ENCODE data around the gene ANAPC7. TPM values are rescaled to one million over a fixed set of nuclear protein-coding genes. Genes with fewer than 3 reads are reported as not detected.

Gene ANAPC7
- total and polyA plus RNA-seq, 3 experiments from 2014 or later = 26.9 to 67.1 (median 66.7) TPM

DNA sequence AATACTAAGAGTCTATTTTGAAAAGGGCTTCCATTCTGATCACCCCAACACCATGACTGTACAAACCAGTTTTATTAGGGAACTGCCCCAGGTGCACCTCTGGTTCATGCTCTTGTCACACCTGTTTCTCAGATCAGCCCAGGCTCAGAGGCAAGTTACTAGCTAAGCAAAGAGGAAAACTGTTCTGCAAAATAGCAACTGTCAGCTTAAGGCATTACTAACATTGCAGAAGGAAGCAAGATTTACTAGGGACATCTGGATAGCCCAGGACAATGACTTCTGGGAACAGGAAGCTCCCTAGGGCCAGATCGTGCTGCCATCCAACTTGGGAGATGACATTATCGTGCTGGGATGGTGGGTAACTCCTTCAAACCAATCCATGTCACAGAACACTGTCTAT is 30.1 kb downstream of the ANAPC7 start:
- ChIA-PET POLR2A (interaction anchor here (0.5 kb wide), 1 partner anchor 1698 kb away, joined by 3 read pairs; no protein-coding TSS in a partner anchor), CTCF (interaction anchor here (0.9 to 1.1 kb wide), 2 partner anchors 42 to 96 kb away, joined by 3 read pairs; no protein-coding TSS in a partner anchor)
- no peak overlapping the region for H3K27ac ChIP-seq (ENCODE audit: low read depth, low read length)
- no peaks in the 10 kb centered on the region for H3K27me3 Mint-ChIP-seq
- DNase-seq = no peak
- peaks cover 0 to 63% (median 21%) of the 10 kb centered on the region in 3 donors for H3K36me3 Mint-ChIP-seq
- H3K4me3 ChIP-seq (ENCODE audit: low read length) = no peak overlapping the region
- no peaks in the 10 kb centered on the region for H3K4me1 ChIP-seq (ENCODE audit: insufficient read depth, low read length)
- peak overlapping the region in 2 of 8 donors; percentile 7 to 93 for H3K27ac Mint-ChIP-seq
- no peaks in the 10 kb centered on the region for H3K9me3 ChIP-seq (ENCODE audit: low read length)
- peaks cover 25% of the 10 kb centered on the region for H3K36me3 ChIP-seq (ENCODE audit: insufficient read depth, low read length)
- peaks cover 0 to 9% (median 8%) of the 10 kb centered on the region in 3 donors for H3K4me1 Mint-ChIP-seq
- H3K9me3 Mint-ChIP-seq = no peaks in the 10 kb centered on the region
- H3K27me3 ChIP-seq (ENCODE audit: insufficient read depth, low read length, poor library complexity, severe bottlenecking) = no peaks in the 10 kb centered on the region
- H3K4me3 Mint-ChIP-seq = no peak overlapping the region

- Histone ChIP-seq H3K27ac (ENCODE audit: low read depth, low read length) (no peak overlapping the region), H3K4me1 (ENCODE audit: insufficient read depth, low read length) (no peaks in the 10 kb centered on the region), H3K36me3 (ENCODE audit: insufficient read depth, low read length) (peaks cover 25% of the 10 kb centered on the region), H3K9me3 (ENCODE audit: low read length) (no peaks in the 10 kb centered on the region), H3K27me3 (ENCODE audit: insufficient read depth, low read length, poor library complexity, severe bottlenecking) (no peaks in the 10 kb centered on the region), H3K4me3 (ENCODE audit: low read length) (no peak overlapping the region)
- Mint-ChIP-seq H3K27ac (peak overlapping the region in 3 of 8 donors; percentile 3 to 93 (median 7)), H3K9me3 (no peaks in the 10 kb centered on the region), H3K4me3 (no peak overlapping the region), H3K27me3 (no peaks in the 10 kb centered on the region), H3K36me3 (peaks cover 0 to 59% (median 20%) of the 10 kb centered on the region in 3 donors), H3K4me1 (peaks cover 0 to 9% (median 8%) of the 10 kb centered on the region in 3 donors)
- POLR2A ChIA-PET = no interaction called here
- CTCF ChIA-PET = interaction anchor here (0.9 to 1.1 kb wide), 2 partner anchors 42 to 96 kb away, joined by 3 read pairs; no protein-coding TSS in a partner anchor
- DNase-seq = no peak
Observed at GRCh38 chr12:110373025-110373424, 30.5 kb downstream of the ANAPC7 start.

GRCh38 chr12:110372056-110372425 is 31.5 kb downstream of the ANAPC7 start:
- Histone ChIP-seq H3K4me1 (ENCODE audit: insufficient read depth, low read length) (no peaks in the 10 kb centered on the region), H3K9me3 (ENCODE audit: low read length) (no peaks in the 10 kb centered on the region), H3K36me3 (ENCODE audit: insufficient read depth, low read length) (peaks cover 18% of the 10 kb centered on the region), H3K4me3 (ENCODE audit: low read length) (no peak overlapping the region), H3K27ac (ENCODE audit: low read depth, low read length) (no peak overlapping the region), H3K27me3 (ENCODE audit: insufficient read depth, low read length, poor library complexity, severe bottlenecking) (no peaks in the 10 kb centered on the region)
- Mint-ChIP-seq H3K9me3 (no peaks in the 10 kb centered on the region), H3K27ac (peak overlapping the region in 6 of 8 donors; percentile 47 to 86 (median 64)), H3K27me3 (no peaks in the 10 kb centered on the region), H3K4me1 (peaks cover 0 to 9% (median 8%) of the 10 kb centered on the region in 3 donors), H3K4me3 (no peak overlapping the region), H3K36me3 (peaks cover 0 to 49% (median 14%) of the 10 kb centered on the region in 3 donors)
- DNase-seq = no peak
- ChIA-PET POLR2A (no interaction called here), CTCF (interaction anchor here (1.0 to 1.1 kb wide), 2 partner anchors 59 to 228 kb away, joined by 3 read pairs; no protein-coding TSS in a partner anchor)

GRCh38 chr12:110371408-110372055 is 32.0 kb downstream of the ANAPC7 start:
- H3K36me3 Mint-ChIP-seq = peaks cover 0 to 47% (median 13%) of the 10 kb centered on the region in 3 donors
- H3K36me3 ChIP-seq (ENCODE audit: insufficient read depth, low read length) = peaks cover 18% of the 10 kb centered on the region
- H3K4me1 Mint-ChIP-seq = peaks cover 0 to 9% (median 8%) of the 10 kb centered on the region in 3 donors
- H3K4me3 ChIP-seq (ENCODE audit: low read length) = no peak overlapping the region
- CTCF ChIA-PET = interaction anchor here (1.0 to 1.1 kb wide), 2 partner anchors 60 to 229 kb away, joined by 3 read pairs; no protein-coding TSS in a partner anchor
- H3K27me3 ChIP-seq (ENCODE audit: insufficient read depth, low read length, poor library complexity, severe bottlenecking) = no peaks in the 10 kb centered on the region
- no peaks in the 10 kb centered on the region for H3K27me3 Mint-ChIP-seq
- no peaks in the 10 kb centered on the region for H3K9me3 Mint-ChIP-seq
- H3K4me3 Mint-ChIP-seq = peak overlapping the region in 1 of 7 donors; percentile 36
- no peaks in the 10 kb centered on the region for H3K4me1 ChIP-seq (ENCODE audit: insufficient read depth, low read length)
- peak overlapping the region in 4 of 8 donors; percentile 47 to 86 (median 76) for H3K27ac Mint-ChIP-seq
- no peak overlapping the region for H3K27ac ChIP-seq (ENCODE audit: low read depth, low read length)
- no peaks in the 10 kb centered on the region for H3K9me3 ChIP-seq (ENCODE audit: low read length)
- POLR2A ChIA-PET = no interaction called here
- DNase-seq = no peak

GRCh38 chr12:110370732-110371231 is 32.7 kb downstream of the ANAPC7 start:
- Histone ChIP-seq H3K36me3 (ENCODE audit: insufficient read depth, low read length) (peaks cover 15% of the 10 kb centered on the region), H3K27ac (ENCODE audit: low read depth, low read length) (no peak overlapping the region), H3K4me3 (ENCODE audit: low read length) (no peak overlapping the region), H3K9me3 (ENCODE audit: low read length) (no peaks in the 10 kb centered on the region), H3K4me1 (ENCODE audit: insufficient read depth, low read length) (no peaks in the 10 kb centered on the region), H3K27me3 (ENCODE audit: insufficient read depth, low read length, poor library complexity, severe bottlenecking) (no peaks in the 10 kb centered on the region)
- Mint-ChIP-seq H3K9me3 (no peaks in the 10 kb centered on the region), H3K4me1 (peaks cover 0 to 9% (median 8%) of the 10 kb centered on the region in 3 donors), H3K36me3 (peaks cover 0 to 41% (median 9%) of the 10 kb centered on the region in 3 donors), H3K27ac (no peak overlapping the region), H3K27me3 (no peaks in the 10 kb centered on the region), H3K4me3 (peak overlapping the region in 1 of 7 donors; percentile 48)
- CTCF ChIA-PET = interaction anchor here (1.1 kb wide), 1 partner anchor 61 kb away, joined by 3 read pairs; no protein-coding TSS in a partner anchor
- POLR2A ChIA-PET = no interaction called here
- no peak for DNase-seq

GRCh38 chr12:110369992-110370391 is 33.5 kb downstream of the ANAPC7 start:
- ChIA-PET CTCF (no interaction called here), POLR2A (interaction anchor here (0.6 kb wide), 1 partner anchor 436 kb away, joined by 10 read pairs; no protein-coding TSS in a partner anchor)
- no peak overlapping the region for H3K27ac ChIP-seq (ENCODE audit: low read depth, low read length)
- no peaks in the 10 kb centered on the region for H3K9me3 ChIP-seq (ENCODE audit: low read length)
- Mint-ChIP-seq H3K9me3 (no peaks in the 10 kb centered on the region), H3K36me3 (peaks cover 0 to 34% (median 6%) of the 10 kb centered on the region in 3 donors), H3K4me1 (peaks cover 0 to 9% (median 8%) of the 10 kb centered on the region in 3 donors), H3K27me3 (no peaks in the 10 kb centered on the region), H3K27ac (peak overlapping the region in 2 of 8 donors; percentile 55 to 73), H3K4me3 (no peak overlapping the region)
- no peaks in the 10 kb centered on the region for H3K27me3 ChIP-seq (ENCODE audit: insufficient read depth, low read length, poor library complexity, severe bottlenecking)
- H3K4me3 ChIP-seq (ENCODE audit: low read length) = no peak overlapping the region
- H3K36me3 ChIP-seq (ENCODE audit: insufficient read depth, low read length) = peaks cover 7% of the 10 kb centered on the region
- no peak for DNase-seq
- no peaks in the 10 kb centered on the region for H3K4me1 ChIP-seq (ENCODE audit: insufficient read depth, low read length)

DNA sequence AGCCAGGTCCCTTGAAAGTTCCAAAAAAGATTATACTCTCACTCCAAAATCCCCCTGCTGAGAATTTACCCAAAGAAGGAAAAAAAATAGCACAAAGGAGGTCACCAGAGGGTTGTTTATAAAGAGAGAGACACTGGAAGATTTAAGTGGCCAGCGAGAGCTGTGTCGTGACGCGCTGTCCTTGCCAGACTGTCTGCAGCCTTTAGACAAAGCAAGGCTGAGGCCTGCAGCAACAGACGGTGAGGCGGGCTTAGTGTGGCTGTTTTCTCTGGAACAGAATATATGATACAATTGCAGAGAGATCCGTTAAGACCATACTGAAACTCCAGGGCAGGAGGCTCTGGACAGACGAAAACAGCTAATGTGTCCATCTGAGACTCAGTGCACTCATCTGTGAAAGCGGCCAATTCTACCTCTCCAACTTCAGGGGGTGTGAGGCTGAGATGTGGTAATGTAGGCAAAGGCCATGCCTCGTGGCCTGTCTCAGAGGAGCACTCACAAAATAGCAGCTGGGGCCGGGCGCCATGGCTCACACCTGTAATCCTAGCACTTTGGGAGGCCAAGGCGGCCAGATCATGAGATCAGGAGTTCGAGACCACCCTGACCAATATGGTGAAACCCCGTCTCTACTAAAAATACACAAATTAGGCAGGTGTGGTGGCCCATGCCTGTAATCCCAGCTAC is 36.2 kb downstream of the ANAPC7 start:
- Mint-ChIP-seq H3K36me3 (peaks cover 0 to 9% (median 0%) of the 10 kb centered on the region in 3 donors), H3K4me3 (no peak overlapping the region), H3K27me3 (no peaks in the 10 kb centered on the region), H3K9me3 (no peaks in the 10 kb centered on the region), H3K4me1 (peaks cover 0 to 9% (median 8%) of the 10 kb centered on the region in 3 donors), H3K27ac (no peak overlapping the region)
- ChIA-PET CTCF (interaction anchor here (1.0 kb wide), 1 partner anchor 64 kb away, joined by 3 read pairs; no protein-coding TSS in a partner anchor), POLR2A (no interaction called here)
- Histone ChIP-seq H3K9me3 (ENCODE audit: low read length) (no peaks in the 10 kb centered on the region), H3K36me3 (ENCODE audit: insufficient read depth, low read length) (no peaks in the 10 kb centered on the region), H3K27ac (ENCODE audit: low read depth, low read length) (no peak overlapping the region), H3K27me3 (ENCODE audit: insufficient read depth, low read length, poor library complexity, severe bottlenecking) (no peaks in the 10 kb centered on the region), H3K4me1 (ENCODE audit: insufficient read depth, low read length) (no peaks in the 10 kb centered on the region), H3K4me3 (ENCODE audit: low read length) (no peak overlapping the region)
- DNase-seq = no peak

Measured in CD8-positive, alpha-beta memory T cell (primary cell).